Subcutaneous adipose tissue (tissue), 4 donors: Measurements from ENCODE around the gene NUMBL. TPM values are rescaled to one million over a fixed set of nuclear protein-coding genes. Genes with fewer than 3 reads are reported as not detected.

Experiments used
- total RNA-seq, 4 donors: library from RNA; depleted of rRNA; stranded (reverse); fragments of >200 nt; gene quantifications; one replicate each; pipeline ENCODE4 v1.1.0, GENCODE V29; 2016
- TF ChIP-seq, protein P1 (sequence below): fragments of 450-650 bp; IDR thresholded peaks from one replicate; pipeline ENCODE4 v1.5.1; 2016; ENCODE audit warnings: low read depth, mild to moderate bottlenecking, control low read depth, antibody characterized with exemption, moderate library complexity

NUMBL gene
- total RNA-seq, 4 donors from 2014 or later, result 20.7 to 58.4 (median 50.0) TPM

DNA sequence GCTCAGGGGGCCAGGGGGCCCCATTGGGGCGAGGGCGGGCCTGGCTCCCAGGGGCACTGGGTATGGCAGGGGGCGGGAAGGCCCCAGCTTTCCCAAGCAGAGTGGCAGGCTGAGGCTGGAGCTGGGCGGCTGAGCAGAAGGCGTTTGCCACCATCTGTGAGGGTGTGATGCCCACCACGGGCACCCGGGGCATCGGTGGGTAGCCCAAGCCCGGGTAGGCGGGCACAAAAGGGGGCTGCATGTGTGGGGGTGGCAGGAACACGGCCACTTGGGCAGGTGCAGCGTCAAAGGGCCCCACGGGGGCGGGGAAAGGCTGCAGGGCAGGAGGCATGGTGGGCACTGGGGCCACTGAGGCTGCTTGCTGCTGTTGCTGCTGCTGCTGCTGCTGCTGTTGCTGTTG is 22.8 kb downstream of the NUMBL start:
- TF ChIP-seq, protein P1, sequence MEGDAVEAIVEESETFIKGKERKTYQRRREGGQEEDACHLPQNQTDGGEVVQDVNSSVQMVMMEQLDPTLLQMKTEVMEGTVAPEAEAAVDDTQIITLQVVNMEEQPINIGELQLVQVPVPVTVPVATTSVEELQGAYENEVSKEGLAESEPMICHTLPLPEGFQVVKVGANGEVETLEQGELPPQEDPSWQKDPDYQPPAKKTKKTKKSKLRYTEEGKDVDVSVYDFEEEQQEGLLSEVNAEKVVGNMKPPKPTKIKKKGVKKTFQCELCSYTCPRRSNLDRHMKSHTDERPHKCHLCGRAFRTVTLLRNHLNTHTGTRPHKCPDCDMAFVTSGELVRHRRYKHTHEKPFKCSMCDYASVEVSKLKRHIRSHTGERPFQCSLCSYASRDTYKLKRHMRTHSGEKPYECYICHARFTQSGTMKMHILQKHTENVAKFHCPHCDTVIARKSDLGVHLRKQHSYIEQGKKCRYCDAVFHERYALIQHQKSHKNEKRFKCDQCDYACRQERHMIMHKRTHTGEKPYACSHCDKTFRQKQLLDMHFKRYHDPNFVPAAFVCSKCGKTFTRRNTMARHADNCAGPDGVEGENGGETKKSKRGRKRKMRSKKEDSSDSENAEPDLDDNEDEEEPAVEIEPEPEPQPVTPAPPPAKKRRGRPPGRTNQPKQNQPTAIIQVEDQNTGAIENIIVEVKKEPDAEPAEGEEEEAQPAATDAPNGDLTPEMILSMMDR, result no peak

DNA sequence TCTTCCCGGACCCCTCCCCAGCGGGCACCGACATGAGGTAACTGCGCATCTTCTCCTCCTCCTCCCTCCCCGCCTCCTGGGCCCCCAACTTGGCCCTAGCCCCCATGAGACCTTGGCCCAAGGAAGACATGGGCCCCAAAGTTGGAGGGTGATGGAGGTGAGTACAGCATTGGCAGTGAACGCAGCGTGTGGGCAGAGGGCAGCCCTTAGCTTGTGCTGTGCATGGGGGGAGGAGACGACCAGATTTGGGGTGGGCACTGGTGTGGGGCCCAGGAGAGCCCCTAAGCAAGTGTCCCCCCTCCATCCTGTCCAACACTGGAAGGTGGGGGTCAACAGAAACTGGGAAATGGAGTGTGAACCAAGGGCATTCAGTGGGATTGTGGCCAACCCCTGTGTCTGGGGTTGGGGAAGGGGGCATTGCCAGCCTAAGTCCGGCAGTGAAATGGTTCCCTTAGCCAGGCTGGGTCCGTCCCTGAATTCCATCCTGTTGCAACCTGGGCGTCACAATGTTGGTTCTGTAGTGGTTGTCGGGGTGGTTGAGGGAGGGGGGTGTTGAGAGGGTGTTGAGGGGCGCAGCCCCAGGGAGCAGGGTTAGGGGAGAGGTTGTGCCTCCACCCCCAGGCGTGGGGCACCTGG is 23.5 kb downstream of the NUMBL start:
- TF ChIP-seq, protein P1, result no peak

DNA sequence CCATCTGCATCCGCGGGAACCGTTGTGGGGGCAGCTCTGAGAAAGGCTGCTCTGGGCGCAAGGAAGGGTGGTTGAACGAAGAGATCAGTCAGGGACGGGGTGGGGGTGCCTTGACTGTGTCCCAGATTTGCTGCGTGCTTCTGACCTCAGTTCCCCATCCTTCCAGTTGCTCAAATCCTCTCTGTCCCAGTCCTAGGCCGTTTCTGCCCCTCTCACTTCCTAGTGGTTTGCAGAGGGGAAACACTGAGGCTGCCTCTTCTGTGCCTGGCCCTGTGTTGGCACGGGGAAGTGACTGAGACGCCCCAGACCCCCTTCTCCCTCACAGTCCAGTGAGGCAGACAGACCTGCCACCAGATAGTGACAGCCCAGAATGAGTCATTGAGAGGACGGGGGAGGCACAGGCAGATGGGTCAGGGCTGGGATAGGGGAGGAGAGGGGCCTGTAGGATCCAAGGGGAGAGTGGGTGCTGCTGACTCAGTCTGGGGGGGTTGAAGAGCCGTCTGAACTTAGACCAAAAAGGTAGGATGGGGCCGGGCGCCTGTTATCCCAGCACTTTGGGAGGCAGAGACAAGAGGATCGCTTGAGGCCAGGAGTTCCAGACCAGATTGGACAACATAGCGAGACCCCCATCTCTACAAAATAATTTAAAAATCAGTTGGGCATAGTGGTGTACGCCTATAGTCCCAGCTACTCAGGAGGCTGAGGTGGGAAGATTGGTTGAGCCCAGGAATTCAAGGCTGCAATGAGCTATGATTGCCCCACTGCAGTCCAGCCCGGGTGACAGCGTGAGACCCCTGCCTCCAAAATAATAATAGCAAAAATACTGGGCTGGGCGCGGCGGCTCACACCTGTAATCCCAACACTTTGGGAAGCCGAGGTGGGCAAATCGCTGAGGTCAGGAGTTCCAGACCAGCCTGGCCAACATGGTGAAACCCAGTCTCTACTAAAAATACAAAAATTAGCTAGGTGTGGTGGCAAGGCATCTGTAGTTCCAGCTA is 26.5 kb downstream of the NUMBL start:
- TF ChIP-seq, protein P1, result no peak

DNA sequence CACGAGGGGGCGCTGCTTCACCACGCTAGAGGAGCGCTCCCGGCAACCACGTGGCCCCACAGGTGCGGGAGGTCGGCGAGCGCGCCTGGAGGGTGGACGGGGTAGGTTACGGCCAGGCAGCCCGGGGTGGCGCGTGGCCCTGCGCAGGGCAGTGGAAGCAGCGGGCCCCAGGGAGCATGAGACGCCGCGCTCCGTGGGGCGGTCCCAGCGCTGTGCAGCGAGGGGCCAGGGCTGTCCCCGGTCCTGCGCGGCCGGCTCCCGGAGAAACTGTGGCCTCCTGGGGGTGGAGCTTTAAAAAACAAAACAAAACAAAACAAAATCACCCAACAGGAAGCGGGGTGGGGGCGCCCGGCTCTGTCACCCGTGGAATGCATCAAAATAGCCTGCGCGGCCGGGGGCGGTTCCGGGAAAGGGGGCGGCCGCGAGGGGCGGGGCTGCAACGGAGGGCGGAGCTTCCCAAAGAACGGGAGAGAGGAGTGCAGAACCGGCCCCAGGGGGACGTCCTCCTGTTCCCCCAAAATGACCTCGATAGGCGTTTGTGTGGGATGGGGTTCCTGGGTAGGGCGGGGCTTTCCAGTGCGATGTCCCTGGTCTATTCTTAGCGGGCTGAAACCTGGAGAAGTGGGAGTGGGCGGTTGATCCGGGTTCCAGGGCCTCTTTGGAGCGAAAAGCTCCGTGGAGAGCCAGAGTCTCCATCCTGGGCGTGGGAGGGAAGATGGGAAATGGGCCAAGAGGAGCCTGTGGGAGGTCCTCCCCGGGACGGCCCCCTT is 27.3 kb downstream of the NUMBL start:
- TF ChIP-seq, protein P1, result no peak

DNA sequence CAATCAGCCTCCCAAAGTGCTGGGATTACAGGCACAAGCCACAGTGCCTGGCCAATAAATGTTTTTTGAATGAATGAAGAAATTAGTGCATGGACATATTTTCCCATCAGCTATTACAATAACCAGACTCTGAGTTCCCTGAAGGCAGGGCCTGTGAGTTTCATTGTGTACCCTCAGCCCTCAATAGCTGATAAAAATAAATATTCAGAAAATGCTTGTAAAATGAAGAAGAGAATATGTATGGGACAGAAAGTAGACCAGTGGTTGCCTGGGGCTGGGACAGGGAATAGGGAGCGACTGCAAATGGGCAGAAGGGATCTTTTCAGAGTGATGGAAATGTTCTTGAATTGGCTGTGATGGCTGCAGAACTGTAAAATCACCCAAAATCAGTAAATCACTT is 28.8 kb downstream of the NUMBL start:
- TF ChIP-seq, protein P1, result no peak

DNA sequence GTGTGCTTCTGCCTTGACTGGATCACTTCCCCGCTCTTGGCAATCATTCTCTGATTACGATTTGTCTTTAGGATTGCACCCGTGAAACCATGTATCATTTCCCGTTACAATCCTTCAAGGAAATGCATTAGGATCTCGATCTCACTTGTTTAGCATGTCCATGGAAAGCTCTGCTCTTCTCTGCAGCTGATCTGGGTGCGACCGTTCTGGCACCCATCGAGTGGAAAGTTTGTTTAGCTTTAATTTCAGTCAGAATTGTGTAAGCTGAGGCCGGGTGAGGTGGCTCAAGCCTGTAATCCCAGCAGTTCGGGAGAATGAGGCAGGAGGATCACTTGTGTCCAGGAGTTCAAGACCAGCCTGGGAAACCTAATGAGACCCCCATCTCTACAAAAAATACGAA is 30.9 kb downstream of the NUMBL start:
- TF ChIP-seq, protein P1, result no peak
